H1 (cell line): ENCODE measurements around the gene CD44. TPM values are rescaled to one million over a fixed set of nuclear protein-coding genes. Genes with fewer than 3 reads are reported as not detected.

Experiments
- ATF2 ChIP-seq: IDR thresholded peaks from 2 replicates; pipeline ENCODE4 v1.6.1; 2012; ENCODE audit warnings: low read length, inconsistent platforms
- RFX5 ChIP-seq: IDR thresholded peaks from 2 replicates; pipeline ENCODE4 v1.6.1; 2011; ENCODE audit warnings: low read depth, low read length, improper control_type of control experiment, borderline replicate concordance
- TAF1 ChIP-seq: IDR thresholded peaks from 2 replicates; pipeline ENCODE4 v1.6.1; 2011; ENCODE audit warnings: mild to moderate bottlenecking, low read depth, low read length
- TBP ChIP-seq: IDR thresholded peaks from 2 replicates; pipeline ENCODE4 v1.6.1; 2011; ENCODE audit warnings: low read depth, low read length, improper control_type of control experiment
- polyA plus RNA-seq, 7 experiments: library from polyadenylated mRNA; depleted of rRNA in 3 of 7; stranded (reverse) in 5 of 7; unstranded in 2 of 7; fragments of >200 nt in 5 of 7; fragments of 200-250 nt in 2 of 7; gene quantifications; 1 replicate in 5 of 7; 2 replicates in 1 of 7; 4 replicates in 1 of 7; pipeline versions ENCODE4 v1.2.1 to v1.2.3, GENCODE V29; 2011 to 2013; ENCODE audit warnings: missing spikeins in 2 of 7, mixed read lengths in 2 of 7
- total RNA-seq: library from RNA; stranded (reverse); fragmentation: NEBNext Ultra II Directional; extraction: Animal tissue kit (Norgen Biotek cat#: 25700); gene quantifications from 2 replicates; pipeline ENCODE4 v1.2.1, GENCODE V29; 2021
- TF ChIP-seq, protein P1 (sequence below): IDR thresholded peaks from 2 replicates; pipeline ENCODE4 v1.6.1; 2012; ENCODE audit warnings: inconsistent platforms

The CD44 gene
- total and polyA plus RNA-seq, 2 of the 8 experiments (the other 6 are each of a cell fraction or from before 2014, with no cell fraction given): 11.8 to 13.7 TPM

GRCh38 chr11:35253237-35253636, 114.3 kb downstream of the CD44 start (continued):
- TF ChIP-seq RFX5 (no peak), TAF1 (no peak), ATF2 (no peak), TBP (no peak)
- TF ChIP-seq, protein P1, sequence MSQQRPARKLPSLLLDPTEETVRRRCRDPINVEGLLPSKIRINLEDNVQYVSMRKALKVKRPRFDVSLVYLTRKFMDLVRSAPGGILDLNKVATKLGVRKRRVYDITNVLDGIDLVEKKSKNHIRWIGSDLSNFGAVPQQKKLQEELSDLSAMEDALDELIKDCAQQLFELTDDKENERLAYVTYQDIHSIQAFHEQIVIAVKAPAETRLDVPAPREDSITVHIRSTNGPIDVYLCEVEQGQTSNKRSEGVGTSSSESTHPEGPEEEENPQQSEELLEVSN: no peak
